Natural killer cell (primary cell): ENCODE data around the gene PLEKHA6. TPM values are rescaled to one million over a fixed set of nuclear protein-coding genes. Genes with fewer than 3 reads are reported as not detected.

Experiments used
- ATAC-seq, 3 donors: fragments of 150-1000 bp in 2 of 3; fragments of 200-7000 bp in 1 of 3; cut with Tn5 transposase; 1 replicate in 1 of 3; 2 replicates in 2 of 3; pipeline ENCODE4 v1.10.0; 2021; ENCODE audit warnings: mild to moderate bottlenecking in 2 of 3, moderate library complexity in 2 of 3
- DNase-seq, 2 donors: peaks; one replicate each; pipeline versions ENCODE4 v3.0.0 to v3.0.0-alpha.2; 2013 to 2021; ENCODE audit warnings: mixed read lengths in 1 of 2
- H3K27ac ChIP-seq: one replicate; pipeline ENCODE4 v1.5.1; 2013; ENCODE audit warnings: mild to moderate bottlenecking, low read length
- H3K27me3 ChIP-seq: one replicate; pipeline ENCODE4 v1.6.1; 2013; ENCODE audit warnings: low read length; ENCODE audit not compliant: control insufficient read depth, insufficient read depth
- H3K36me3 ChIP-seq: one replicate; pipeline ENCODE4 v1.6.1; 2013; ENCODE audit warnings: low read length; ENCODE audit not compliant: control insufficient read depth, insufficient read depth
- H3K4me1 ChIP-seq: one replicate; pipeline ENCODE4 v1.6.1; 2013; ENCODE audit warnings: low read length; ENCODE audit not compliant: control insufficient read depth, insufficient read depth
- H3K4me3 ChIP-seq: one replicate; pipeline ENCODE4 v1.5.1; 2013; ENCODE audit warnings: low read length
- H3K9me3 ChIP-seq: one replicate; pipeline ENCODE4 v1.6.1; 2013; ENCODE audit warnings: low read length; ENCODE audit not compliant: control insufficient read depth, insufficient read depth
- H3K27ac Mint-ChIP-seq, 2 donors: one replicate each; pipeline ENCODE4 v1.8.0; 2022; ENCODE audit warnings: mild to moderate bottlenecking in 2 of 2, mixed read lengths in 2 of 2, moderate library complexity in 1 of 2
- H3K27me3 Mint-ChIP-seq, 2 donors: one replicate each; pipeline ENCODE4 v1.8.0; 2022; ENCODE audit warnings: low read depth in 2 of 2, mixed read lengths in 2 of 2
- H3K36me3 Mint-ChIP-seq: one replicate; pipeline ENCODE4 v1.8.0; 2022; ENCODE audit warnings: mixed read lengths
- H3K4me1 Mint-ChIP-seq, 2 donors: one replicate each; pipeline ENCODE4 v1.8.0; 2022; ENCODE audit warnings: mixed read lengths in 2 of 2
- H3K4me3 Mint-ChIP-seq: one replicate; pipeline ENCODE4 v1.8.0; 2022; ENCODE audit warnings: mild to moderate bottlenecking, moderate library complexity, mixed read lengths
- H3K9me3 Mint-ChIP-seq, 2 donors: one replicate each; pipeline ENCODE4 v1.8.0; 2022; ENCODE audit warnings: mixed read lengths in 2 of 2
- WGBS: methylation state at CpG from one replicate; pipeline ENCODE4 v1.1.7; 2013; ENCODE audit warnings: missing lambda C conversion rate; ENCODE audit not compliant: insufficient coverage; 5-methylcytosine and 5-hydroxymethylcytosine counted together
- intact Hi-C: fragments of 100-400 bp; cut with micrococcal nuclease; formaldehyde crosslinking; loops from one replicate; pipeline ENCODE4 v1.14.2; 2022
- total RNA-seq, 4 donors: library from RNA; stranded (reverse); fragments of 120-200 nt in 1 of 4; gene quantifications; one replicate each; pipeline versions ENCODE4 v1.2.3 to v1.2.4, GENCODE V29; 2013 to 2022
- TF ChIP-seq, protein P1 (sequence below): fragments of 200-600 bp; IDR thresholded peaks from one replicate; pipeline ENCODE4 v1.8.0; 2022; ENCODE audit warnings: antibody characterized with exemption

PLEKHA6 gene
- total RNA-seq, 3 donors from 2014 or later (not counting 1 experiment from before 2014, with no cell fraction given): 0.10 to 0.43 (median 0.16) TPM

DNA sequence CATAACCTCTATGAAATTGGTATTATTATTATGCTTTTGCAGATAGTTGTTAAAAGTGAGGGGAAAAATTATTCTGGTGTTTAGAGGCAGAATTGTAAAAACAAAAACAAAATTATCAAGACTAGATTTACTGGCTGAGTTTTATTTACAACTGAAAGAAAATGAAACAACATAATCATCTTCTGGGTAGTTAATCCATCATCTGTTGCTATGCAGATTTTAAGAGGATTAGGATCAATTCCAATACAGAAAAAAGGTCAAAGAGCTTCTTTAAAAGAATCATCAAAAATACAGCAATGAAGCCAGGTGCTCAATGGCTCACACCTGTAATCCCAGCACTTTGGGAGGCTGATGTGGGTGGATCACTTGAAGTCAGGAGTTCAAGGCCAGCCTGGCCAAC lies 154.2 kb downstream of the PLEKHA6 start:
- H3K27ac ChIP-seq: no peak overlapping the region
- TF ChIP-seq, protein P1, sequence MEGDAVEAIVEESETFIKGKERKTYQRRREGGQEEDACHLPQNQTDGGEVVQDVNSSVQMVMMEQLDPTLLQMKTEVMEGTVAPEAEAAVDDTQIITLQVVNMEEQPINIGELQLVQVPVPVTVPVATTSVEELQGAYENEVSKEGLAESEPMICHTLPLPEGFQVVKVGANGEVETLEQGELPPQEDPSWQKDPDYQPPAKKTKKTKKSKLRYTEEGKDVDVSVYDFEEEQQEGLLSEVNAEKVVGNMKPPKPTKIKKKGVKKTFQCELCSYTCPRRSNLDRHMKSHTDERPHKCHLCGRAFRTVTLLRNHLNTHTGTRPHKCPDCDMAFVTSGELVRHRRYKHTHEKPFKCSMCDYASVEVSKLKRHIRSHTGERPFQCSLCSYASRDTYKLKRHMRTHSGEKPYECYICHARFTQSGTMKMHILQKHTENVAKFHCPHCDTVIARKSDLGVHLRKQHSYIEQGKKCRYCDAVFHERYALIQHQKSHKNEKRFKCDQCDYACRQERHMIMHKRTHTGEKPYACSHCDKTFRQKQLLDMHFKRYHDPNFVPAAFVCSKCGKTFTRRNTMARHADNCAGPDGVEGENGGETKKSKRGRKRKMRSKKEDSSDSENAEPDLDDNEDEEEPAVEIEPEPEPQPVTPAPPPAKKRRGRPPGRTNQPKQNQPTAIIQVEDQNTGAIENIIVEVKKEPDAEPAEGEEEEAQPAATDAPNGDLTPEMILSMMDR: no peak
- Mint-ChIP-seq H3K4me1 (no peaks in the 10 kb centered on the region), H3K36me3 (no peaks in the 10 kb centered on the region), H3K27me3 (peaks cover 31 to 48% of the 10 kb centered on the region in 2 donors), H3K4me3 (no peak overlapping the region), H3K9me3 (no peaks in the 10 kb centered on the region), H3K27ac (no peak overlapping the region)
- H3K36me3 ChIP-seq: no peaks in the 10 kb centered on the region
- H3K4me3 ChIP-seq: no peak overlapping the region
- intact Hi-C loops: no loop called here
- H3K4me1 ChIP-seq: peaks cover 4% of the 10 kb centered on the region
- H3K27me3 ChIP-seq: peaks cover 2% of the 10 kb centered on the region
- no peak for ATAC-seq
- no peak for DNase-seq
- H3K9me3 ChIP-seq: no peaks in the 10 kb centered on the region

DNA sequence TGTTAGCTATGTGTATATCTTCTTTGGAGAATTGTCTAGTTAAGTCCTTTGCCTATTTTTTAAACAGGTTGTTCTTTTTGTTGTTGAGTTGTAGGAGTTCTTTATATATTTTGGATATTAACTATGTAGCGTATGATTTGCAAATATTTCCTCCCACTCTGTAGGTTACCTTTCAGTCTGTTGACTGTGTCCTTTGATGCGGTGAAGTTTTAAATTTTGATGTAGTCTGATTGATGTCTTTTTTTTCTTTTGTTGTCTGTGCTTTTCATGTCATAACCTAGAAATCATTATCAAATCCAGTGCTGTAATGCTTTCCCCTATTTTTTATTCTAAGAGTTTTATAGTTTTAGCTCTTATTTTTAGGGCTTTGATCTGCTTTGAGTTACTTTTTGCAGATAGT lies 154.8 kb downstream of the PLEKHA6 start:
- Histone ChIP-seq H3K36me3 (no peaks in the 10 kb centered on the region), H3K9me3 (no peaks in the 10 kb centered on the region), H3K27me3 (peaks cover 2% of the 10 kb centered on the region), H3K4me3 (no peak overlapping the region), H3K4me1 (peaks cover 4% of the 10 kb centered on the region), H3K27ac (no peak overlapping the region)
- H3K36me3 Mint-ChIP-seq: no peaks in the 10 kb centered on the region
- WGBS: no CpG with 5 or more reads among the region's 2 CpGs
- DNase-seq (peak in 1 of 2 donors; percentile 40), ATAC-seq (no peak)
- no peak overlapping the region for H3K27ac Mint-ChIP-seq
- peaks cover 28 to 48% of the 10 kb centered on the region in 2 donors for H3K27me3 Mint-ChIP-seq
- TF ChIP-seq, protein P1: no peak
- H3K4me3 Mint-ChIP-seq: no peak overlapping the region
- no peaks in the 10 kb centered on the region for H3K9me3 Mint-ChIP-seq
- H3K4me1 Mint-ChIP-seq: no peaks in the 10 kb centered on the region
- intact Hi-C loops: no loop called here

DNA sequence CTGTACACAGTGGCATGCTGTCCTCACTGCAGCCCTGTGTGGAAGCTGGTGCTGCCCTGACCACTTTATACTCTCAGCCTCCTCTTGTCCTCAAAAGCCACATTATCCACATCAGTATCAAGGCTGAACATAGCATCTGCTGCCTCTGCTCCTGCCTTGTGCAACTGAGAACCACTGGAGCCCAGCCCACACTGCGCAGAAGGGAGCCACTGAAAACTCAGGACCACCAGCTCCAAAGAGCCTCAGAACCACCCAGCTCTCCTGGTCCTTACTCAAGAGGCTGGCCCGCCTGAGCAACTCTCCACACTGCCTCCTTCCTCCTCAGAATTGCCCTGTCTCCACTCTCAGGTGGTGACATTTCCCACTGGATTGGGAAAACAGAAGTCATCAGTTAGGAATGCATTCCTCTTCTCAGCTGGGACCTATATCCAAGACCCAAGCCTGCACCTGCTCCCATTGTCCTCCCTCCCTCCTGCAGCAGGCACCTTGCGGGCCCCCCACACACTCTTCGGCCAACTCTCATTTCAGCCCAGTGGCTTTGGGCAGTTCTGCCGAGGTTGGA lies 156.4 kb downstream of the PLEKHA6 start:
- 89% methylated on average over 5 of the region's 5 CpGs for WGBS
- intact Hi-C loops: no loop called here

More for the DNA sequence above, 156.4 kb downstream of the PLEKHA6 start:
- Histone ChIP-seq H3K27me3 (peaks cover 2% of the 10 kb centered on the region), H3K9me3 (no peaks in the 10 kb centered on the region), H3K36me3 (no peaks in the 10 kb centered on the region), H3K4me1 (peaks cover 4% of the 10 kb centered on the region), H3K27ac (no peak overlapping the region), H3K4me3 (no peak overlapping the region)
- Mint-ChIP-seq H3K9me3 (no peaks in the 10 kb centered on the region), H3K36me3 (no peaks in the 10 kb centered on the region), H3K4me3 (no peak overlapping the region), H3K27me3 (peaks cover 28 to 48% of the 10 kb centered on the region in 2 donors), H3K4me1 (no peaks in the 10 kb centered on the region), H3K27ac (no peak overlapping the region)
- no peak for ATAC-seq
- TF ChIP-seq, protein P1: no peak
- DNase-seq: no peak
